CD4-positive, alpha-beta T cell treated with Interferon alpha-2 for 1 hour (primary cell): ENCODE measurements around the gene PPP2R5C.

Source experiments
- DNase-seq, 2 donors: peaks; one replicate each; pipeline ENCODE4 v3.0.0-alpha.2; 2020 to 2022

PPP2R5C gene

DNA sequence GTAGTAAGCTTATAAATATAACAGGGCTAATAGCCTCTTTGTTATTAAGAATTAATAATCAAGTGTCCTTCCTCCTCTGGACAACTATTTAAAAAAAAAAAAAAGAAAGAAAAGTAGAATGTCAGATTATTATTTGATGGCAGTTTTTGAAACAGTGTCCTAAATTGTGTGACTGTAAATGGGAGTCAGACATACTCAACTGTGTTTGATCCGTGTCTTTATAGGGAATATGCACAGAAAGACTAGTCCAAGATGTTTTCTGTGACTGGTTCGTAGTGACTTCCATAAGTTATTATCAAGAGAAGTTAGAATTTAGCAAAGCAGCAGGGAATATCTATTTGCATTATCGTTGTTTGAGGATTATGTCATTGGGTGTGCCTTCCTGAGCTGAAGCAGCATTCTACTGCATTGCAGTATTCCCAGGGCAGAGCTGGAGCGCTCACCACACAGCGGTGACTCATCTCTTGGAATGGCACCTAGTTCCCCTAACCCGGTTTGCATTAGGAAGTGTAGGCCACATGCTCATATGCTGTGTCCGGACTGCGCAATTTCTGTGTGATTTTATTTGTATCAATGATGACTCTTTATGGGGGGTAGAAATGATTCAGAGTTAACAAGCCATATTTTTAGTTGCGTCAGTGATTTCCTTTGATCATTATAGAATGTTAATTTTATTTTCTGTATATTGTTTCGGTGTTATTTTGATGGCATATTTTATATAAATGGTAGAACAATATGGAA, 210.8 kb downstream of the PPP2R5C start:
- peak in 1 of 2 donors; percentile 67 for DNase-seq

DNA sequence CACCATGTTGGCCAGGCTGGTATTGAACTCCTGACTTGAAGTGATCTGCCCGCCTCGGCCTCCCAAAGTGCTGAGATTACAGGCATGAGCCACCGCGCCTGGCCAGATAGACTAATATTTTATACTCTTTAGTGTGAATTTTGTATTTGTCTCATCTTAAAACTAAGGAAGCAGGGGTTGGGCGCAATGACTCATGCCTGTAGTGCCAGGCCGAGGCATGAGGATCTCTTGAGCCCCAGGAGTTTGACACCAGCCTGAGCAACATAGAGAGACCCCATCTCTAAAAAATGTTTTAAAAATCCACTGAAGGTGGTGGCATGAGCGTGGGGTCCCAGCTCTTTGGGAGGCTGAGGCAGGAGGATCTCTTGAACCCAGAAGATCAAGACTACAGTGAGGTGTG, 211.8 kb downstream of the PPP2R5C start:
- no peak for DNase-seq

DNA sequence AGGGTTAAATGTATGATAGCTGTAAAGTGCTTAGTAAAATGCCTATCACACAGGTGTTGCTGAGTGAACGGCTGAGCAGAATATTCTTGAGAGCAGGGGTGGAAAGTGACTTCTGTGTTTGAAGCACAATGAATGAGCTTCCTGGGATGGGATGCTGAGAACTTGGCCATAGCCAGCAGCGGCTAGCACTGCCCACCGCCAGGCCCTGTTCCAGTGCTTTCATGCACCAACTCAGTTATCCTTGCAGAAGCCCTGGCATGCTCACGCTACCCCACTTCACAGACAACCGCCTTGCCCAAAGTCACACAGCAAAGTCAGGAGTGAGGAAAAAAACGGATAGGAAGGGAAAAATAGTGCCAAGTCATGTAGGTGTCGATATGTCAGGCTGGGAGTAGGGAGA, 213.7 kb downstream of the PPP2R5C start:
- no peak for DNase-seq
